SK-N-MC (cell line): ENCODE data around the gene LHX8.

Experiments used
- DNase-seq: peaks from one replicate; pipeline ENCODE4 v3.0.0-alpha.2; 2011; ENCODE audit warnings: low read depth, low spot score
- H3K27ac ChIP-seq: fragments of 200-600 bp; sonication (generic); 2 replicates; pipeline ENCODE4 v1.5.1; 2016; ENCODE audit warnings: mixed run types
- H3K36me3 ChIP-seq: fragments of 200-600 bp; sonication (generic); 2 replicates; pipeline ENCODE4 v1.6.1; 2017; ENCODE audit warnings: antibody characterized with exemption, low read length, mixed read lengths; ENCODE audit not compliant: insufficient read depth
- H3K4me3 ChIP-seq: fragments of 200-600 bp; sonication (generic); 2 replicates; pipeline ENCODE4 v1.5.1; 2016
- H3K9ac ChIP-seq: fragments of 200-600 bp; sonication (generic); 2 replicates; pipeline ENCODE4 v1.8.0; 2017; ENCODE audit warnings: mixed run types, mixed read lengths; ENCODE audit not compliant: insufficient read length
- H3K9me3 ChIP-seq: fragments of 200-600 bp; sonication (generic); 2 replicates; pipeline ENCODE4 v1.6.1; 2017; ENCODE audit warnings: low read depth, mild to moderate bottlenecking, antibody characterized with exemption, low read length, moderate library complexity, mixed read lengths
- EZH2 ChIP-seq: fragments of 200-600 bp; sonication (generic); IDR thresholded peaks from one replicate; pipeline ENCODE4 v1.6.1; 2017; ENCODE audit warnings: antibody characterized with exemption
- FOXP2 ChIP-seq: optimal IDR thresholded peaks from 2 replicates; pipeline ENCODE3; 2011; ENCODE audit warnings: mild to moderate bottlenecking, moderate library complexity; ENCODE audit not compliant: insufficient read depth; ENCODE audit errors: extremely low read length, control extremely low read depth
- POLR2AphosphoS5 ChIP-seq: IDR thresholded peaks from 2 replicates; pipeline ENCODE4 v1.6.1; 2012; ENCODE audit warnings: mild to moderate bottlenecking, low read depth, low read length, borderline replicate concordance

LHX8 gene

DNA sequence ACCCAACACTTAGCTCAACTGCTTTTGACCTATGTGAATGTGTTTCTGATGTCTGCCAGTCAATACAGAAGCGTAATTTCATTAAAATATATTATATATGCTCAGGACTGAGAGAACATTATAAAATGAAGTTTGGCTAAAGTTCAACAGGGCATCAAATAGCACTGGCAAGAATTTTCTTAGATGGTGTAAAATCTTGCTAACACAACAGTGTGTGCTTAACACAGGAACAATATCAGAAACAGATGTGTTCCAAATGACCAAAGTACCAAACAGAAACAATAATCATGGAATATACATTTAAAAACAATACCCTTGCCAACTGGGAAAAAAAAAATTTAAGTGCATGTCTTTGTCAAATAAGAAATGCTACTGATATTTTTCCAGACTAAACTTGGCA lies 10.4 kb upstream of the LHX8 start:
- TF ChIP-seq FOXP2 (no peak), POLR2AphosphoS5 (no peak), EZH2 (no peak)
- Histone ChIP-seq H3K9ac (no peak overlapping the region), H3K36me3 (no peaks in the 10 kb centered on the region), H3K27ac (no peak overlapping the region), H3K4me3 (no peak overlapping the region), H3K9me3 (no peaks in the 10 kb centered on the region)
- no peak for DNase-seq

DNA sequence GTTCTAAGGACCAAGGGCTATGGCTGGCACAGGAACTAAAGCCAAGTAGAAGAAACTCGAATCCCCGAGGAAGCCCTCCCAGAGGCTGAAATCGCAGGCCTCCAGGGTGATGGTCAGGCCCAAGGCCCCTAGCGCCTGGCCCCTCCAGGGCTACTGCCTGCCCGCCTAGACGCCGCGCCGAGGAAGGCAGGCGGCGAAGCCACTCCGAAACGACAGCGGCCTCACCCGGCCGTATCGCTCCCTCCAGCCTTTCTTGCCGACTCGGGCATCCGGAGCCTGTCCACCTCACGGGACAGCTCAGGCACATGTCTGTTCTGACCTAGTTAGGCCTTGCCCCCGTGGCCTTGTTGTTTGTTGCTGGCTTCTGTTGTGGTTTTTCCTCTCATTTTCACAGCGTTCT lies 9.7 kb upstream of the LHX8 start:
- H3K9ac ChIP-seq = no peak overlapping the region
- H3K36me3 ChIP-seq = no peaks in the 10 kb centered on the region
- TF ChIP-seq EZH2 (no peak), POLR2AphosphoS5 (no peak), FOXP2 (no peak)
- DNase-seq = no peak
- H3K27ac ChIP-seq = no peak overlapping the region
- H3K4me3 ChIP-seq = no peak overlapping the region
- H3K9me3 ChIP-seq = no peaks in the 10 kb centered on the region

DNA sequence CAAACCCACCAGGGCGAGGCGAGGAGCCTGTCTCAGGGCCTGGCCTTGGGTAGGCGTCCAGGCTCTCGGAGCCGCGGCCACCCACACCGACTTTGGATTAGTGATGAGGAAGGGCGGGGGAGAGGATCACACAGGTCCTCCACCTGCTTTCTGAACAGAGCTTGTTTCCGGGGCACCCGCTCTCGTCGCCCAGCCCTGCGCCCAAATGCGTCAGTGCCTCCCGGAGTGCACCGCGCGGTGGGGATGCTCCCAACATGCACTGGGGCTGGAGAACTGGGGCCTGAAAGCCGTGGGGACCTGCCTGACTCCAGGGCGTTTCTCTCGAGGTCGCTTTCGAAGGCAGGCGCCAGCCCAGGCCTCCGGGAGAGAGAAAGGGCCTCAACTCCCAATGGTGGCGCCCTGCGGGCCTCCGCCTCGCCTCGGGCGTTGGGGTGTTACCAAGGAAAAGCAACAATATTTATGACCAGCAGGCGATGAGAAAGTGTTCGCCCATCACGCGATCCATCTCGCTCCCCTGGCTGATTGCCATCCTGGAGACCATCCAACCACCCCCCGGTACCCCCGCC lies 8.9 kb upstream of the LHX8 start:
- H3K9me3 ChIP-seq = no peaks in the 10 kb centered on the region
- TF ChIP-seq POLR2AphosphoS5 (no peak), EZH2 (no peak), FOXP2 (no peak)
- H3K9ac ChIP-seq = no peak overlapping the region
- no peak for DNase-seq
- no peak overlapping the region for H3K27ac ChIP-seq
- no peak overlapping the region for H3K4me3 ChIP-seq
- no peaks in the 10 kb centered on the region for H3K36me3 ChIP-seq

DNA sequence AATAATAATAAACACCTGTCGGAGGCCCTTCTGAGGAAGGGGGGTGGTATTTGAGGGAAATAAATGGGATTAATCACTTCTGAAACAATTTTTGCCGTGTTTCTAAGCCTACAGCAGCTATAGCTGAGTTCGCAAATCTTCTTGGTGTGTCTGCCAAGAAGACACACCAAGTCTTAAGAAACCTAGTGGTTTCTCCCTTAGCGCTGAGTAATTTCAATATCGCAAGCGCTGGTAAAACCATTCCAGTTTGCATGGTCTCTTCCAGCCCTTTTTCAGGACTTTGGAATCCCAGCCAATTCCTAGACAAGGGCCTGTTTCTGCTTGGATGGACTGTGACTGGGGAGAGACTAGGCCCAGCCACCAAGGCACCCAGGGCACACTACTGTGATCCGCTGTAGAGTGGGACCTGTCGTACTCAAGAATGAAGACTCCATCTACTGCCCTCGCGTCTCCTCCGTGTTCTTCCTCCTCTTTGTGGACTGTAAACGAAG lies 7.5 kb upstream of the LHX8 start:
- no peak overlapping the region for H3K27ac ChIP-seq
- no peak for DNase-seq
- TF ChIP-seq EZH2 (no peak), FOXP2 (no peak), POLR2AphosphoS5 (no peak)

DNA sequence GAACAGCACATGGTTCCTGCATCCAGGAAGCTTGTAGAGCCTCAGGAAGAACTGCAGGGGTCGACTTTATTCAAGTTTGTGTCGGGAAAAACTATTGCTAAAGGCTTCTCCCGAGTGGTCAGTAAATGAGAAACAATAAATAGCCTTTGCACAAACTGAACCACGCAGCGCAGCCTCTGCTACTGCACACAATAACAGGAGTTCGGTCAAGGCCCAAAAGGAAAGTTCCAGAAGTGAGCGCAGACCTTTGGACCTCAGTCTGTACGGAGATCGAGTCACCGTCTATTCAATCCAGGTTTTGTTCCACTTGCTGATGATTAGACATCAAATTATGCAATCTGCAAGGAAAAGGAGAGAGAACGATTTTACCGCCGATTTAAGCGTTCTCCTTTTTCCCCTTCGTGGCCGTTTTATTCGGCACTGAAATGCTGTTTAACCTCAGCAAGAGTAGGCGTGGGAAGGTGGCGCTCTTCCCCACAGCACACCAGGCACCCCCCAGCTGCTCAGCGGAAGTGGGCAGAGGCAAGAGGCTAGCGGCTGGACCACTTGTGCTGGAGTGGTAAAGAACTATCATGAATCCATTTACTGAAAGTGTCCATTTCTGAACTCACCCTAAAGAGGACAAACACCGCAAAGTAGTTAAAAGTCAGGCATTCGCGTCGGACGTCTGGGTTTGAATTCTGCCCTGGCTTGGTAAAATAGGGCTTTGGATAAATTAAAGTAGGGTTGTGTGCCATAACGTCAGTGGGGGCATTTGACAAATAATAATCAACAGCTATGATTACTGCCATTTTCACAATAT lies 6.1 kb upstream of the LHX8 start:
- no peak for DNase-seq
- Histone ChIP-seq H3K27ac (no peak overlapping the region), H3K4me3 (no peak overlapping the region), H3K36me3 (no peaks in the 10 kb centered on the region), H3K9me3 (no peaks in the 10 kb centered on the region), H3K9ac (no peak overlapping the region)
- TF ChIP-seq EZH2 (no peak), FOXP2 (no peak), POLR2AphosphoS5 (no peak)

More for the DNA sequence above, 7.5 kb upstream of the LHX8 start:
- H3K9ac ChIP-seq = no peak overlapping the region
- H3K36me3 ChIP-seq = no peaks in the 10 kb centered on the region
- H3K4me3 ChIP-seq = no peak overlapping the region
- H3K9me3 ChIP-seq = no peaks in the 10 kb centered on the region

DNA sequence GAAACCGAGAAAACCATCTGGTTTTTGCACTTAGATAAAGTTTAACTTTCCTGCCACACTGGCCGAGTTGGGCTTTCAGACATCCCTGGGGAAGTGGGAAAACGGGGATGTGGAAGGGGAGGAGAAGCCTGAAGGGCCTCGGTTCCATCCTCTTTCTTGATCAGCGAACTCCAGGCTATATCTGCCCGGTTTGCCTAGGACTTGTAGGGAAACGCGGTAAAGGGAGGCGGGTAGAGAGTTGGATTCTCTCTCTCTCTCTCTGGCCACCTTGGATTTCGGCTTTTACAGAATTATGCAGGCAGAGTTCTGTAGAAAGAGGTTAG lies 4.6 kb upstream of the LHX8 start:
- no peak for DNase-seq
- H3K9me3 ChIP-seq = no peaks in the 10 kb centered on the region

DNA sequence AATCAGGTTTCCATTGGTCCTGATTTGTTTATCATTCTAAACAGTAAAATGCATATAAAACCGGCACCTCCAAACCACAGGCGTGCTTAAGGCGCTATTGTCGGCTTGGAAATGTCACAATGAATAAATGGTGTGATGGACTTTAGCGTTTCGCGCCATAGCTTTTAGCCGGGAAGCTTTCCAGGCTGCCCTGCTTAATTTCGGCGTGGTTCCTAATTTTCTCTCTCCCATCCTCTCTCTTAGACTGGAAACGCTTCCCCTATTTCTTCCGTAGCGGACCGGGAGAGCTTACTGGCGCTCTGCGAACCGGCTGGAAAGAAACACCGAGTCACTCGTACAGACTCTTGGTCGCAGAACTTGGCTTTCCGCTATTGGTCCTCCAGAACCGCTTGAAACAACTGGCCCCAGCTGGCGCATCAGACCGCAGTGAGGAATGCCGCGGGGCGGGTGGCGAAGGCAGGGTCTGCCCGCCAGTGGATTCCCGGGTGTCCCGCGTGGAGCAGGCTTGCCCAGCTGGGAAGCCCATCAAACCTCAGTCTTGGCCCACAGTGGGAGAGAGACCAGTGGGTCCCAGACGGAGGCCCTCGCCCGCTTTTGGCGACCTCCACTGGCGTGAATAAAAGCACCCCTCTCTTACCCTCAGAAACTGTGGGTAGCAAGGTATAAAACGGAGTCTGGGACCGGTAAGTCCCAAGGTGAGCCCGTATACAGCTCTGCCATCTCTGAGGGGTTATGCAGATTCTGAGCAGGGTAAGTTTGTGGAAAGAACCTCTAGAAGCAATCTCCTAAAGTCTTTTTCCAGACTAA lies 4.0 kb upstream of the LHX8 start:
- no peak overlapping the region for H3K9ac ChIP-seq
- H3K27ac ChIP-seq = no peak overlapping the region
- no peaks in the 10 kb centered on the region for H3K36me3 ChIP-seq
- DNase-seq = no peak
- no peak overlapping the region for H3K4me3 ChIP-seq
- no peak for TF ChIP-seq EZH2
- TF ChIP-seq FOXP2 = no peak
- no peak for TF ChIP-seq POLR2AphosphoS5
- H3K9me3 ChIP-seq = no peaks in the 10 kb centered on the region

More for the DNA sequence above, 4.6 kb upstream of the LHX8 start:
- TF ChIP-seq POLR2AphosphoS5 (no peak), EZH2 (no peak), FOXP2 (no peak)
- Histone ChIP-seq H3K27ac (no peak overlapping the region), H3K4me3 (no peak overlapping the region), H3K36me3 (no peaks in the 10 kb centered on the region), H3K9ac (no peak overlapping the region)

DNA sequence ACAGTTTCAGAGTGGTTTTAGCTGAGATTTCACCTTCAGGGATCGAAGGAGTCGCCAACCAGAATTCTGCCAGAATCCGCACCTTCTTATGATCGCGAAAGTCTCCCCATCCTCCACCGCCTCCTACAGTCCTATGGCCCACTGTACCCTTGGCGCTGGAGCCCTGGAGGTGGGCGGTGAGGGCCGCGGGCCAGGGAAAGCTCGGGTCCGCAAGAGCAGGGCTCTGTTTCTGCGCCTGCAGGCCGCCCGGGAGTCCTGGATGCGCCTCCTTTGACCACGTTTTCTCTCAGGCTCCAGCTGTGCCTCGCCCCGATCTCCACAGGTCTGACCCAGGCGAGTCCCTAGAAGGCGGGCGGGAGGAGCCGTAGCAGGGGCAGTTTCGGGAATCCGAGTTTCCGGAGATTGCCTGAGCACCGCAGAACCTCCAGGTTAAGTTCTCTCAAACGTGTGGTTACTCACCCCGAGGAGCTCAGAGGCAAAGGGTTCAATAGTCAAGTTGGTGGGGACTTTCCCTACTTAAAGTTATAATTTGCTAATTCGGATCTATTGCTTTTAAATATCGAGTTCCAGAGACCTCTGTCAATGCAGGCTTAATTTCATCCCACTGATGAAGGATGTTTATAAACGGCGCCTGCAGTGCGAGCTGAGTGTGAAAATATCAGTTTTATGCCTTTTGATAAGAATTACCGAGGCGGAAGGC lies 3.2 kb upstream of the LHX8 start:
- H3K36me3 ChIP-seq = no peaks in the 10 kb centered on the region
- TF ChIP-seq EZH2 (no peak), POLR2AphosphoS5 (no peak), FOXP2 (no peak)
- DNase-seq = no peak

More for the DNA sequence above, 3.2 kb upstream of the LHX8 start:
- H3K9me3 ChIP-seq = no peaks in the 10 kb centered on the region
- no peak overlapping the region for H3K27ac ChIP-seq
- H3K9ac ChIP-seq = no peak overlapping the region
- H3K4me3 ChIP-seq = no peak overlapping the region
